ENCODE data around the gene SNX21. TPM values are rescaled to one million over a fixed set of nuclear protein-coding genes. Genes with fewer than 3 reads are reported as not detected.

Gene SNX21
- total and polyA plus RNA-seq, 2 donors from 2014 or later: 23.2 to 35.6 TPM

DNA sequence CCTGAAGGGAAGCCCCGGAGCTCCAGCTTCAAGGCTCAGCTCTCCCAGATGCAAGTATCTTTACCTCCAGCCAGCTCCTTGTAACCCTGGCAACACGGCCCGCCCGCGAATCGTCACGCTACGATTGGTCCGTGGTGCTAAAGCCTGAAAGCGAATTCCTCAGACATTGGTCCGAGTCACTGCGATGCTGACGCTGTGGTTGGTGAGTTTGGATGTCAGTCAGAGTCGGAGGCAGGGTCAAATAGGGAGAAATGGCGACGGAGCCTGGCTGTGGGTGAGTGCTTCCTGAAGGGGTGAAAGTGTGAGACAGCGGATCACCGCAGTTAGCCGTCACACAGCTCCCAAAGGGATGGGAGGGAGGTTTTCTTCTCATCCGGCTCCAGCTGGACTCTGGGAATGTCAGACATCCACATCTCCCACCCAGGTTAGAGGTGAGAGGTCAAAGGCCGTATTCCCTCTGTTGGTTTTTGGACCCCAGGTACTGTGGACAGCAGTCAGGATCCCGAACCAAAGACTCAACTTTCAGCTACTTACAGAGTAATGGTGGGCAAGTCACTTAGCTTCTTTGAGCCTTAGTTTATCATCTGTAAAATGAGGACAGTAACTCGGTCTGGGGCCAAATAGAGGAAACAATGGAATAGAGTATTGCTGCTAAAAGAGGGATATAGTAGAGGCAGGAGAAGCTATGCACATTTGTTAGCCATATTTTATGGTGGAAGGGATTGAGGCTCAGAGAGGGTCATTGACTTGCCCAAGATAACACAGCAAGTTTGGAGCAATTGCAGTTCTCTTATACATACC is 47.6 kb downstream of the SNX21 start, which contains the start of gene ZSWIM1:
ZSWIM1 (plus strand) TSS at position 240 of the 801 bp plus-strand sequence. CDS start 1,366 bp downstream, outside the sequence.
- peak; percentile 99 to 100 (median 100) for DNase-seq
- no peaks in the 10 kb centered on the region for H3K27me3 ChIP-seq (ENCODE audit: control insufficient read depth, insufficient read depth, low read length)
- TF ChIP-seq, protein P1, sequence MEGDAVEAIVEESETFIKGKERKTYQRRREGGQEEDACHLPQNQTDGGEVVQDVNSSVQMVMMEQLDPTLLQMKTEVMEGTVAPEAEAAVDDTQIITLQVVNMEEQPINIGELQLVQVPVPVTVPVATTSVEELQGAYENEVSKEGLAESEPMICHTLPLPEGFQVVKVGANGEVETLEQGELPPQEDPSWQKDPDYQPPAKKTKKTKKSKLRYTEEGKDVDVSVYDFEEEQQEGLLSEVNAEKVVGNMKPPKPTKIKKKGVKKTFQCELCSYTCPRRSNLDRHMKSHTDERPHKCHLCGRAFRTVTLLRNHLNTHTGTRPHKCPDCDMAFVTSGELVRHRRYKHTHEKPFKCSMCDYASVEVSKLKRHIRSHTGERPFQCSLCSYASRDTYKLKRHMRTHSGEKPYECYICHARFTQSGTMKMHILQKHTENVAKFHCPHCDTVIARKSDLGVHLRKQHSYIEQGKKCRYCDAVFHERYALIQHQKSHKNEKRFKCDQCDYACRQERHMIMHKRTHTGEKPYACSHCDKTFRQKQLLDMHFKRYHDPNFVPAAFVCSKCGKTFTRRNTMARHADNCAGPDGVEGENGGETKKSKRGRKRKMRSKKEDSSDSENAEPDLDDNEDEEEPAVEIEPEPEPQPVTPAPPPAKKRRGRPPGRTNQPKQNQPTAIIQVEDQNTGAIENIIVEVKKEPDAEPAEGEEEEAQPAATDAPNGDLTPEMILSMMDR (IDR thresholded peaks at IDR 0.05; ENCODE audit: borderline replicate concordance, extremely low read depth, insufficient read depth): no peak
- H3K9ac ChIP-seq (ENCODE audit: low read length in 3 of 3): peak within 1 kb of the TSS; percentile 68 to 99 (median 92)
- FAIRE-seq: peak; percentile 98
- H3K36me3 ChIP-seq (ENCODE audit: control insufficient read depth in 2 of 3, insufficient read depth in 3 of 3, low read length in 3 of 3): peaks cover 4 to 28% (median 18%) of the 10 kb centered on the region in 3 donors
- H3K4me1 ChIP-seq (ENCODE audit: control insufficient read depth in 2 of 3, insufficient read depth in 2 of 3, low read depth in 1 of 3, low read length in 3 of 3): peaks cover 0 to 7% (median 0%) of the 10 kb centered on the region in 3 donors
- peak within 1 kb of the TSS; percentile 75 to 89 for H3K27ac ChIP-seq (ENCODE audit: low read depth in 2 of 2, low read length in 2 of 2)
- intact Hi-C loops (cut with DNase I): no loop called here
- H3K9me3 ChIP-seq (ENCODE audit: control insufficient read depth in 2 of 3, insufficient read depth in 1 of 3, low read length in 3 of 3): no peaks in the 10 kb centered on the region
- peak within 1 kb of the TSS; percentile 81 to 97 (median 83) for H3K4me3 ChIP-seq (ENCODE audit: low read length in 3 of 3)

GRCh38 chr20:45882469-45883099 is 49.0 kb downstream of the SNX21 start:
- TF ChIP-seq, protein P1 (IDR thresholded peaks at IDR 0.05; ENCODE audit: borderline replicate concordance, extremely low read depth, insufficient read depth): no peak

DNA sequence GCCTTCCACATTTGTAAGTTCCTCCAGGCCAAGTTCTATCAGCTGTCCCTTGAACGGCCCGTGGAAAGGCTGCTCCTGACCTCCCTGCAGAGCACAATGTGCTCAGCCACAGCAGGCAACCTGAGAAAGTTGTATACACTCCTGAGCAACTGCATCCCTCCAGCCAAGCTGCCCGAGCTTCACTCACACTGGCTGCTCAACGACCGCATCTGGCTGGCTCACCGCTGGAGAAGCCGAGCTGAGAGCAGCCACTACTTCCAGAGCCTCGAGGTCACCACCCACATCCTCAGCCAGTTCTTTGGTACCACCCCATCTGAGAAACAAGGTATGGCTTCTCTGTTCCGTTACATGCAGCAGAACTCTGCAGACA is 49.5 kb downstream of the SNX21 start:
- intact Hi-C loops (cut with DNase I): no loop called here
- no peaks in the 10 kb centered on the region for H3K9me3 ChIP-seq (ENCODE audit: control insufficient read depth in 2 of 3, insufficient read depth in 1 of 3, low read length in 3 of 3)
- FAIRE-seq (no peak), DNase-seq (peak in 1 of 5 donors; percentile 65)
- no peak overlapping the region for H3K4me3 ChIP-seq (ENCODE audit: low read length in 3 of 3)
- H3K9ac ChIP-seq (ENCODE audit: low read length in 3 of 3): no peak overlapping the region
- TF ChIP-seq, protein P1 (IDR thresholded peaks at IDR 0.05; ENCODE audit: borderline replicate concordance, extremely low read depth, insufficient read depth): no peak
- peaks cover 4 to 15% (median 12%) of the 10 kb centered on the region in 3 donors for H3K36me3 ChIP-seq (ENCODE audit: control insufficient read depth in 2 of 3, insufficient read depth in 3 of 3, low read length in 3 of 3)
- H3K27me3 ChIP-seq (ENCODE audit: control insufficient read depth, insufficient read depth, low read length): no peaks in the 10 kb centered on the region
- H3K27ac ChIP-seq (ENCODE audit: low read depth in 2 of 2, low read length in 2 of 2): no peak overlapping the region
- peaks cover 0 to 7% (median 0%) of the 10 kb centered on the region in 3 donors for H3K4me1 ChIP-seq (ENCODE audit: control insufficient read depth in 2 of 3, insufficient read depth in 2 of 3, low read depth in 1 of 3, low read length in 3 of 3)

More at GRCh38 chr20:45882469-45883099, 49.0 kb downstream of the SNX21 start:
- peak in 1 of 5 donors; percentile 52 for DNase-seq
- no peak for FAIRE-seq
- Histone ChIP-seq H3K27me3 (ENCODE audit: control insufficient read depth, insufficient read depth, low read length) (no peaks in the 10 kb centered on the region), H3K27ac (ENCODE audit: low read depth in 2 of 2, low read length in 2 of 2) (no peak overlapping the region), H3K9me3 (ENCODE audit: control insufficient read depth in 2 of 3, insufficient read depth in 1 of 3, low read length in 3 of 3) (no peaks in the 10 kb centered on the region), H3K4me3 (ENCODE audit: low read length in 3 of 3) (no peak overlapping the region), H3K36me3 (ENCODE audit: control insufficient read depth in 2 of 3, insufficient read depth in 3 of 3, low read length in 3 of 3) (peaks cover 4 to 20% (median 15%) of the 10 kb centered on the region in 3 donors), H3K9ac (ENCODE audit: low read length in 3 of 3) (no peak overlapping the region), H3K4me1 (ENCODE audit: control insufficient read depth in 2 of 3, insufficient read depth in 2 of 3, low read depth in 1 of 3, low read length in 3 of 3) (peaks cover 0 to 7% (median 0%) of the 10 kb centered on the region in 3 donors)
- intact Hi-C loops (cut with DNase I): no loop called here

All from kidney (tissue), 14 donors.